GM23248 (cell line): ENCODE results near the gene BPIFB6.

Experiments used
- EZH2 ChIP-seq: fragments of 200-600 bp; sonication (generic); IDR thresholded peaks from 2 replicates; pipeline ENCODE4 v1.6.1; 2018; ENCODE audit warnings: antibody characterized with exemption, mild to moderate bottlenecking; ENCODE audit not compliant: insufficient read depth, poor library complexity, severe bottlenecking
- EZH2phosphoT487 ChIP-seq: fragments of 200-600 bp; sonication (generic); IDR thresholded peaks from 2 replicates; pipeline ENCODE4 v1.6.1; 2018; ENCODE audit warnings: antibody characterized with exemption, moderate library complexity, mild to moderate bottlenecking, low read depth; ENCODE audit not compliant: insufficient read depth

DNA sequence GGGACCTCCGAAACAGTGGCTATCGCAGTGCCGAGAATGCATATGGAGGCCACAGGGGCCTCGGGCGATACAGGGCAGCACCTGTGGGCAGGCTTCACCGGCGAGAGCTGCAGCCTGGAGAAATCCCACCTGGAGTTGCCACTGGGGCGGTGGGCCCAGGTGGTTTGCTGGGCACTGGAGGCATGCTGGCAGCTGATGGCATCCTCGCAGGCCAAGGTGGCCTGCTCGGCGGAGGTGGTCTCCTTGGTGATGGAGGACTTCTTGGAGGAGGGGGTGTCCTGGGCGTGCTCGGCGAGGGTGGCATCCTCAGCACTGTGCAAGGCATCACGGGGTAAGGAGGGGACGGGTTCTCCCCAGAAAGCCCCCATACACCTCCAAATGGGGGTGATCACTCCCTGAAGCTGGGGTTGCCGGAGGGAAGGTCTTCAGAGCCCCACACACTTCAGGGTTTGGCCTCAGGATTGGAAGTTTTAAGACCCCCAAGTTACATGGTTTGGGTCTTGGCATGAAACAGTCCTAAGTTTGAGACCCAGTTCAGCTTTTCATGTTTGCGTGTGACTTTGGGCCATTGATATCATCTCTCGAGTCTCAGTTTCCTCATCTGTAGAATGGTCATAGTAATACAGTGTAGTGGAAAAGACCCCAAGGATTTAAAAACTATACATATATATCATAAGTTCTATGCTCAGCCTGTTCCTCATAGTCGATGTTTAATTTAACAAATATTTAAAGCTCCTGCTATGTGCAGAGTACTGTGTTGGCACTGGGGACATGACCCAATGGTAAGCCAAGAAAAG, 52.3 kb downstream of the BPIFB6 start:
- no peak for TF ChIP-seq EZH2phosphoT487
- no peak for TF ChIP-seq EZH2
